Endothelial cell of umbilical vein (primary cell): ENCODE results near the gene STIM1. TPM values are rescaled to one million over a fixed set of nuclear protein-coding genes. Genes with fewer than 3 reads are reported as not detected.

ENCODE experiments used
- BruUV-seq: library from RNA; stranded (reverse); fragments of 400-500 nt; replicated peaks from 2 replicates; lab custom pipeline; 2021; lab: Mats Ljungman, UMichigan
- CTCF ChIA-PET: fragments of 300-600, 350-600 bp; sonication (Branson Sonifier 250); formaldehyde crosslinking; loops from one replicate; lab custom pipeline; 2021; ENCODE audit warnings: antibody characterized with exemption, inconsistent platforms; lab: Charles Lee
- POLR2A ChIA-PET: fragments of 300-600, 350-600 bp; sonication (Branson Sonifier 250); formaldehyde crosslinking; loops from one replicate; lab custom pipeline; 2021; ENCODE audit warnings: antibody characterized with exemption, inconsistent platforms; lab: Charles Lee
- DNase-seq: peaks from one replicate; pipeline ENCODE4 v3.0.0-alpha.2; 2011; ENCODE audit warnings: low read depth, low spot score
- FAIRE-seq: peaks from 2 replicates; lab custom pipeline; 2011; peaks lifted over from hg19 to GRCh38; lab: Jason Lieb, UNC
- H2AFZ ChIP-seq: 2 replicates; pipeline ENCODE4 v1.6.0; 2012; ENCODE audit warnings: low read depth, low read length, control low read depth, inconsistent platforms
- H3K27ac ChIP-seq: 2 replicates; pipeline ENCODE4 v1.5.1; 2011; ENCODE audit warnings: low read depth, mild to moderate bottlenecking, control low read depth, low read length, moderate library complexity; ENCODE audit not compliant: insufficient read depth
- H3K27me3 ChIP-seq, 2 experiments: 2 replicates each; pipeline versions ENCODE4 v1.6.0 to v1.6.1; 2011; ENCODE audit warnings: low read length in 2 of 2, mixed read lengths in 1 of 2; ENCODE audit not compliant: control insufficient read depth in 2 of 2, insufficient read depth in 2 of 2
- H3K36me3 ChIP-seq, 2 experiments: 2 replicates in 1 of 2; 3 replicates in 1 of 2; pipeline ENCODE4 v1.5.1; 2011; ENCODE audit warnings: low read length in 2 of 2, mild to moderate bottlenecking in 1 of 2, moderate library complexity in 1 of 2; ENCODE audit not compliant: control insufficient read depth in 2 of 2, insufficient read depth in 2 of 2; ENCODE audit errors: extremely low read depth in 1 of 2
- H3K4me1 ChIP-seq: 3 replicates; pipeline ENCODE4 v1.5.1; 2011; ENCODE audit warnings: mild to moderate bottlenecking, low read length; ENCODE audit not compliant: control insufficient read depth, insufficient read depth; ENCODE audit errors: extremely low read depth
- H3K4me2 ChIP-seq: 2 replicates; pipeline ENCODE4 v1.6.1; 2011; ENCODE audit warnings: low read length, control low read depth, mixed read lengths; ENCODE audit not compliant: insufficient read depth
- H3K4me3 ChIP-seq, 3 experiments: fragments of 200-600 bp in 1 of 3; sonication (generic), shearing (Covaris generic) in 1 of 3; replicated peaks in 1 of 3; 2 replicates each; pipeline ENCODE4 v1.5.1; 2011 to 2016; ENCODE audit warnings: control low read depth in 3 of 3, low read length in 3 of 3, mild to moderate bottlenecking in 2 of 3, inconsistent platforms in 1 of 3, low read depth in 1 of 3, moderate library complexity in 1 of 3; ENCODE audit not compliant: insufficient read depth in 1 of 3
- H3K79me2 ChIP-seq: 2 replicates; pipeline ENCODE4 v1.6.0; 2012; ENCODE audit warnings: low read length, inconsistent platforms; ENCODE audit not compliant: control insufficient read depth, insufficient read depth
- H3K9ac ChIP-seq: replicated peaks from 2 replicates; pipeline ENCODE3; 2011; ENCODE audit warnings: low read length, control low read depth; ENCODE audit not compliant: insufficient read depth; ENCODE audit errors: extremely low read depth
- H3K9me1 ChIP-seq: replicated peaks from 3 replicates; pipeline ENCODE4 v1.6.0; 2011; ENCODE audit warnings: mild to moderate bottlenecking, low read length; ENCODE audit not compliant: control insufficient read depth, insufficient read depth; ENCODE audit errors: extremely low read depth
- H3K9me3 ChIP-seq: replicated peaks from 2 replicates; pipeline ENCODE4 v1.5.1; 2012; ENCODE audit warnings: low read length, inconsistent platforms; ENCODE audit not compliant: control insufficient read depth, insufficient read depth
- H4K20me1 ChIP-seq: replicated peaks from 2 replicates; pipeline ENCODE3; 2011; ENCODE audit warnings: mild to moderate bottlenecking, low read length; ENCODE audit not compliant: control insufficient read depth, insufficient read depth; ENCODE audit errors: extremely low read depth
- CTCF ChIP-seq, 2 donors: IDR thresholded peaks; 1 replicate in 1 of 2; 2 replicates in 1 of 2; pipeline ENCODE4 v1.5.1; 2011; ENCODE audit warnings: low read length in 2 of 2, mild to moderate bottlenecking in 2 of 2, moderate library complexity in 2 of 2, control low read depth in 1 of 2, inconsistent platforms in 1 of 2, low read depth in 1 of 2; ENCODE audit not compliant: insufficient read depth in 1 of 2; ENCODE audit errors: extremely low read depth in 1 of 2
- EZH2 ChIP-seq: IDR thresholded peaks from 2 replicates; pipeline ENCODE4 v1.6.1; 2012; ENCODE audit warnings: borderline replicate concordance, low read depth, mild to moderate bottlenecking, moderate library complexity, low read length, inconsistent platforms; ENCODE audit not compliant: severe bottlenecking
- FOS ChIP-seq: IDR thresholded peaks from 2 replicates; pipeline ENCODE4 v1.6.1; 2011; ENCODE audit warnings: mild to moderate bottlenecking, low read length, moderate library complexity, borderline replicate concordance; ENCODE audit not compliant: insufficient read depth
- GATA2 ChIP-seq: IDR thresholded peaks from 2 replicates; pipeline ENCODE4 v1.7.0; 2011; ENCODE audit warnings: low read depth, mild to moderate bottlenecking, moderate library complexity, mixed read lengths, low read length; ENCODE audit not compliant: insufficient read length, insufficient read depth
- JUN ChIP-seq: IDR thresholded peaks from 2 replicates; pipeline ENCODE4 v1.6.1; 2011; ENCODE audit warnings: borderline replicate concordance, low read depth; ENCODE audit not compliant: insufficient read length, insufficient read depth
- MAX ChIP-seq: IDR thresholded peaks from 2 replicates; pipeline ENCODE4 v1.6.1; 2011; ENCODE audit not compliant: insufficient read depth, insufficient read length
- MYC ChIP-seq: IDR thresholded peaks from one replicate; pipeline ENCODE4 v1.6.1; 2011; ENCODE audit warnings: mild to moderate bottlenecking, low read depth, low read length
- POLR2A ChIP-seq: IDR thresholded peaks from 2 replicates; pipeline ENCODE4 v1.6.1; 2012; ENCODE audit warnings: low read depth, mild to moderate bottlenecking, control low read depth, low read length
- POLR2AphosphoS5 ChIP-seq: IDR thresholded peaks from 2 replicates; pipeline ENCODE4 v1.6.1; 2012; ENCODE audit warnings: low read depth, mild to moderate bottlenecking, control low read depth, low read length, moderate library complexity; ENCODE audit not compliant: insufficient read depth
- dilution Hi-C: fragments of 300-500 bp; cut with MboI; formaldehyde crosslinking; loops from one replicate; pipeline ENCODE4 v1.15.0; 2019; ENCODE audit warnings: low sequenced_read_pairs; ENCODE audit not compliant: extremely low pct_ligation_motif_present
- intact Hi-C: fragments of 100-400 bp; cut with micrococcal nuclease; formaldehyde crosslinking; loops from one replicate; pipeline ENCODE4 v1.10.0; 2022
- polyA plus RNA-seq, 4 experiments: library from polyadenylated mRNA; depleted of rRNA in 3 of 4; stranded (reverse) in 3 of 4; unstranded in 1 of 4; fragments of >200 nt; gene quantifications; 2 replicates each; pipeline versions ENCODE4 v1.2.1 to v1.2.3, GENCODE V29; 2011 to 2012; ENCODE audit warnings: missing spikeins in 1 of 4
- total RNA-seq: library from RNA; stranded (reverse); gene quantifications from 2 replicates; pipeline ENCODE4 v1.2.3, GENCODE V29; 2021

The STIM1 gene
- total and polyA plus RNA-seq, 2 donors (not counting 3 experiments of a cell fraction or from before 2014, with no cell fraction given), result 32.7 to 33.4 TPM

GRCh38 chr11:3854660-3854976 lies 846 bp upstream of the STIM1 start:
- no peaks in the 10 kb centered on the region for H3K27me3 ChIP-seq
- H3K9ac ChIP-seq, result no peak overlapping the region
- peaks cover 7% of the 10 kb centered on the region for H3K79me2 ChIP-seq
- dilution Hi-C loops, result loop anchor here (25.0 kb wide), 1 partner anchor 208 kb away; no protein-coding TSS in a partner anchor
- no peak for TF ChIP-seq CTCF (IDR thresholded peaks at IDR 0.05; ENCODE audit: extremely low read depth in 1 of 2, insufficient read depth in 1 of 2, low read depth in 1 of 2, low read length in 2 of 2)
- no peak for TF ChIP-seq POLR2A
- no peak for TF ChIP-seq MYC
- no peak for TF ChIP-seq FOS
- no peak for TF ChIP-seq EZH2
- no peak for TF ChIP-seq JUN
- no peak for TF ChIP-seq GATA2
- no peak for TF ChIP-seq MAX
- TF ChIP-seq POLR2AphosphoS5, result no peak
- intact Hi-C loops, result loop anchor here (1.0 kb wide), 2 partner anchors 13 to 105 kb away; no protein-coding TSS in a partner anchor
- POLR2A ChIA-PET, result interaction anchor here (1.0 to 1.5 kb wide), 4 partner anchors 13 to 210 kb away, joined by 3 to 7 read pairs (median 4); partner anchors contain the start of gene RHOG
- peak overlapping the region; percentile 10 for H3K4me2 ChIP-seq
- no peaks in the 10 kb centered on the region for H3K36me3 ChIP-seq
- H3K4me3 ChIP-seq, result no peak overlapping the region
- H2AFZ ChIP-seq, result peak overlapping the region; percentile 67
- no TSS peak for BruUV-seq
- CTCF ChIA-PET, result interaction anchor here (0.7 to 13.5 kb wide), 66 partner anchors 10 to 333 kb away, joined by 3 to 871 read pairs (median 8); partner anchors contain the start of genes PGAP2, RHOG and RRM1
- no peak overlapping the region for H3K27ac ChIP-seq
- no peaks in the 10 kb centered on the region for H3K9me1 ChIP-seq
- no peaks in the 10 kb centered on the region for H3K9me3 ChIP-seq
- FAIRE-seq (no peak), DNase-seq (no peak)
- H4K20me1 ChIP-seq, result no peaks in the 10 kb centered on the region
- H3K4me1 ChIP-seq, result peaks cover 14% of the 10 kb centered on the region
